Parathyroid adenoma (tissue), 2 donors: Measurements from ENCODE around the gene TAB3.

ENCODE experiments used
- H2AFZ ChIP-seq: fragments of 300-600 bp; sonication (generic); one replicate; pipeline ENCODE4 v1.7.0; 2017; ENCODE audit warnings: antibody characterized with exemption, mild to moderate bottlenecking
- H3K27ac ChIP-seq: fragments of 300-600 bp; sonication (generic); one replicate; pipeline ENCODE4 v1.7.0; 2017
- H3K27me3 ChIP-seq: fragments of 300-600 bp; sonication (generic); one replicate; pipeline ENCODE4 v1.7.0; 2017; ENCODE audit warnings: low read length; ENCODE audit not compliant: control insufficient read depth, insufficient read depth
- H3K36me3 ChIP-seq: fragments of 300-600 bp; sonication (generic); one replicate; pipeline ENCODE4 v1.7.0; 2017; ENCODE audit warnings: low read length; ENCODE audit not compliant: control insufficient read depth, insufficient read depth
- H3K4me1 ChIP-seq: fragments of 300-600 bp; sonication (generic); one replicate; pipeline ENCODE4 v1.7.0; 2017; ENCODE audit warnings: control low read depth
- H3K4me2 ChIP-seq: fragments of 300-600 bp; sonication (generic); one replicate; pipeline ENCODE4 v1.7.0; 2017; ENCODE audit warnings: low read length
- H3K4me3 ChIP-seq: fragments of 300-600 bp; sonication (generic); one replicate; pipeline ENCODE4 v1.7.0; 2017; ENCODE audit warnings: low read depth, low read length
- H3K79me2 ChIP-seq: fragments of 300-600 bp; sonication (generic); one replicate; pipeline ENCODE4 v1.7.0; 2017; ENCODE audit warnings: control low read depth
- H3K9ac ChIP-seq: fragments of 300-600 bp; sonication (generic); one replicate; pipeline ENCODE4 v1.7.0; 2017; ENCODE audit warnings: mild to moderate bottlenecking
- H3K9me3 ChIP-seq: fragments of 300-600 bp; sonication (generic); one replicate; pipeline ENCODE4 v1.7.0; 2017; ENCODE audit warnings: low read length; ENCODE audit not compliant: control insufficient read depth
- CTCF ChIP-seq: fragments of 300-600 bp; sonication (generic); IDR thresholded peaks from one replicate; pipeline ENCODE4 v1.7.0; 2017; ENCODE audit warnings: antibody characterized with exemption, mild to moderate bottlenecking
- donor health status: primary hyperparathyroidism.

Gene TAB3

GRCh38 chrX:30881797-30882196 is 7.3 kb downstream of the TAB3 start:
- no peak for TF ChIP-seq CTCF
- Histone ChIP-seq H3K79me2 (peaks cover 3% of the 10 kb centered on the region), H3K4me3 (no peak overlapping the region), H3K4me1 (no peaks in the 10 kb centered on the region), H3K27ac (no peak overlapping the region), H3K9ac (no peak overlapping the region), H3K9me3 (no peaks in the 10 kb centered on the region), H2AFZ (no peak overlapping the region), H3K27me3 (no peaks in the 10 kb centered on the region), H3K4me2 (no peak overlapping the region), H3K36me3 (no peaks in the 10 kb centered on the region)

- Histone ChIP-seq H3K36me3 (no peaks in the 10 kb centered on the region), H3K4me3 (no peak overlapping the region), H3K9ac (no peak overlapping the region), H3K79me2 (peaks cover 3% of the 10 kb centered on the region), H3K27ac (no peak overlapping the region), H3K9me3 (no peaks in the 10 kb centered on the region), H3K4me1 (no peaks in the 10 kb centered on the region), H3K4me2 (no peak overlapping the region), H2AFZ (no peak overlapping the region), H3K27me3 (no peaks in the 10 kb centered on the region)
- no peak for TF ChIP-seq CTCF
These were observed 7.7 kb downstream of the TAB3 start for GRCh38 chrX:30881390-30881789.

- Histone ChIP-seq H3K79me2 (peaks cover 5% of the 10 kb centered on the region), H3K4me2 (no peak overlapping the region), H3K4me1 (no peaks in the 10 kb centered on the region), H3K9ac (no peak overlapping the region), H3K9me3 (no peaks in the 10 kb centered on the region), H3K4me3 (no peak overlapping the region), H2AFZ (no peak overlapping the region), H3K27me3 (no peaks in the 10 kb centered on the region), H3K36me3 (no peaks in the 10 kb centered on the region), H3K27ac (no peak overlapping the region)
- TF ChIP-seq CTCF: no peak
These were observed 9.0 kb downstream of the TAB3 start for GRCh38 chrX:30880058-30880457.

- H3K4me2 ChIP-seq: no peak overlapping the region
- no peak overlapping the region for H3K27ac ChIP-seq
- TF ChIP-seq CTCF: no peak
These were observed 12.7 kb downstream of the TAB3 start for GRCh38 chrX:30876367-30876766.

GRCh38 chrX:30875957-30876356 is 13.1 kb downstream of the TAB3 start:
- no peak overlapping the region for H3K9ac ChIP-seq
- no peak overlapping the region for H3K4me3 ChIP-seq
- TF ChIP-seq CTCF: no peak
- no peaks in the 10 kb centered on the region for H3K36me3 ChIP-seq
- no peak overlapping the region for H3K27ac ChIP-seq
- no peak overlapping the region for H3K4me2 ChIP-seq
- no peaks in the 10 kb centered on the region for H3K27me3 ChIP-seq
- no peaks in the 10 kb centered on the region for H3K9me3 ChIP-seq
- H3K4me1 ChIP-seq: no peaks in the 10 kb centered on the region
- no peak overlapping the region for H2AFZ ChIP-seq
- peaks cover 5% of the 10 kb centered on the region for H3K79me2 ChIP-seq

More at GRCh38 chrX:30876367-30876766, 12.7 kb downstream of the TAB3 start:
- no peak overlapping the region for H3K9ac ChIP-seq
- H2AFZ ChIP-seq: no peak overlapping the region
- H3K4me3 ChIP-seq: no peak overlapping the region
- H3K27me3 ChIP-seq: no peaks in the 10 kb centered on the region
- no peaks in the 10 kb centered on the region for H3K9me3 ChIP-seq
- peaks cover 5% of the 10 kb centered on the region for H3K79me2 ChIP-seq
- no peaks in the 10 kb centered on the region for H3K4me1 ChIP-seq
- H3K36me3 ChIP-seq: no peaks in the 10 kb centered on the region
